GM23248 (cell line): ENCODE data around the gene ZNF432. TPM values are rescaled to one million over a fixed set of nuclear protein-coding genes. Genes with fewer than 3 reads are reported as not detected.

Source experiments
- DNase-seq: peaks from one replicate; pipeline ENCODE4 v3.0.0-alpha.2; 2015
- H2AFZ ChIP-seq: fragments of 200-600 bp; sonication (generic); 2 replicates; pipeline ENCODE4 v1.6.1; 2016; ENCODE audit warnings: antibody characterized with exemption
- H3F3A ChIP-seq: fragments of 200-600 bp; sonication (generic); 2 replicates; pipeline ENCODE4 v1.6.1; 2016; ENCODE audit warnings: mild to moderate bottlenecking, antibody characterized with exemption, mixed run types; ENCODE audit not compliant: insufficient read depth
- H3K27ac ChIP-seq: fragments of 200-600 bp; sonication (generic); 2 replicates; pipeline ENCODE4 v1.5.1; 2016; ENCODE audit warnings: mild to moderate bottlenecking
- H3K27me3 ChIP-seq: fragments of 200-600 bp; sonication (generic); replicated peaks from 2 replicates; pipeline ENCODE4 v1.6.1; 2016; ENCODE audit warnings: mild to moderate bottlenecking; ENCODE audit not compliant: insufficient read depth
- H3K36me3 ChIP-seq: fragments of 200-600 bp; sonication (generic); 2 replicates; pipeline ENCODE4 v1.6.1; 2016; ENCODE audit warnings: low read depth, mild to moderate bottlenecking
- H3K4me1 ChIP-seq: fragments of 200-600 bp; sonication (generic); 2 replicates; pipeline ENCODE4 v1.6.1; 2016; ENCODE audit warnings: mild to moderate bottlenecking; ENCODE audit not compliant: insufficient read depth
- H3K4me2 ChIP-seq: fragments of 200-600 bp; sonication (generic); one replicate; pipeline ENCODE4 v1.6.1; 2016; ENCODE audit warnings: mild to moderate bottlenecking; ENCODE audit not compliant: unreplicated experiment
- H3K4me3 ChIP-seq: fragments of 200-600 bp; sonication (generic); 2 replicates; pipeline ENCODE4 v1.5.1; 2016; ENCODE audit warnings: mild to moderate bottlenecking
- H3K79me2 ChIP-seq: fragments of 200-600 bp; sonication (generic); 2 replicates; pipeline ENCODE4 v1.6.1; 2016; ENCODE audit warnings: mild to moderate bottlenecking; ENCODE audit not compliant: insufficient read depth
- H3K9ac ChIP-seq: fragments of 200-600 bp; sonication (generic); 2 replicates; pipeline ENCODE4 v1.6.1; 2016; ENCODE audit warnings: mild to moderate bottlenecking
- H3K9me2 ChIP-seq: fragments of 200-600 bp; sonication (generic); 2 replicates; pipeline ENCODE4 v1.6.1; 2016; ENCODE audit warnings: mixed run types, mild to moderate bottlenecking, moderate library complexity; ENCODE audit not compliant: insufficient read depth
- H3K9me3 ChIP-seq: fragments of 200-600 bp; sonication (generic); one replicate; pipeline ENCODE4 v1.6.1; 2017; ENCODE audit warnings: low read depth
- H4K20me1 ChIP-seq: fragments of 200-600 bp; sonication (generic); 2 replicates; pipeline ENCODE4 v1.6.0; 2016; ENCODE audit not compliant: insufficient read depth
- EZH2 ChIP-seq: fragments of 200-600 bp; sonication (generic); IDR thresholded peaks from 2 replicates; pipeline ENCODE4 v1.6.1; 2018; ENCODE audit warnings: antibody characterized with exemption, mild to moderate bottlenecking; ENCODE audit not compliant: insufficient read depth, poor library complexity, severe bottlenecking
- EZH2phosphoT487 ChIP-seq: fragments of 200-600 bp; sonication (generic); IDR thresholded peaks from 2 replicates; pipeline ENCODE4 v1.6.1; 2018; ENCODE audit warnings: antibody characterized with exemption, moderate library complexity, mild to moderate bottlenecking, low read depth; ENCODE audit not compliant: insufficient read depth
- WGBS, 2 experiments: methylation state at CpG; one replicate each; pipeline ENCODE4 v1.1.6; 2015 to 2017; ENCODE audit warnings: low lambda C conversion rate in 2 of 2, low coverage in 1 of 2; ENCODE audit errors: missing lambda C conversion rate in 2 of 2; 5-methylcytosine and 5-hydroxymethylcytosine counted together
- in situ Hi-C: fragments of 300-500 bp; cut with MboI; formaldehyde crosslinking; loops from 2 replicates; pipeline ENCODE4 v1.15.0; 2020
- polyA plus RNA-seq: library from polyadenylated mRNA; unstranded; fragments of >200 nt; fragmentation: Nextera tagmentation; extraction: Ambion mirVana; gene quantifications from 2 replicates; pipeline ENCODE4 v1.2.1, GENCODE V29; 2016
- total RNA-seq: library from RNA; depleted of rRNA; stranded (reverse); fragments of >200 nt; shearing (Covaris generic); gene quantifications from 2 replicates; pipeline ENCODE4 v1.2.3, GENCODE V29; 2014

ZNF432 gene
- total and polyA plus RNA-seq, 2 experiments from 2014 or later, result 3.4 to 10.4 TPM

- H3K9me2 ChIP-seq, result no peaks in the 10 kb centered on the region
- H3K9ac ChIP-seq, result peak overlapping the region; percentile 86
- TF ChIP-seq EZH2phosphoT487, result no peak
- TF ChIP-seq EZH2, result no peak
- H3K27ac ChIP-seq, result peak overlapping the region; percentile 69
- no peaks in the 10 kb centered on the region for H3K9me3 ChIP-seq
- peaks cover 52% of the 10 kb centered on the region for H3K79me2 ChIP-seq
- peak overlapping the region; percentile 100 for H2AFZ ChIP-seq
- H3F3A ChIP-seq, result peaks cover 6% of the 10 kb centered on the region; the same call in 1 of the 2 replicates
- H3K27me3 ChIP-seq, result no peaks in the 10 kb centered on the region
- in situ Hi-C loops, result no loop called here
- peaks cover 4% of the 10 kb centered on the region; the same call in 1 of the 2 replicates for H3K4me1 ChIP-seq
- WGBS, 2 experiments, result 4 to 8% methylated on average over 9 of the region's 9 CpGs
- peaks cover 5% of the 10 kb centered on the region; the same call in 1 of the 2 replicates for H3K36me3 ChIP-seq
- no peaks in the 10 kb centered on the region for H4K20me1 ChIP-seq
- peak overlapping the region; percentile 86 for H3K4me3 ChIP-seq
- DNase-seq, result peak; percentile 45
- H3K4me2 ChIP-seq, result peak overlapping the region; percentile 90
These were observed 41.2 kb downstream of the ZNF432 start for GRCh38 chr19:52007451-52007805.

- in situ Hi-C loops, result no loop called here
- no peaks in the 10 kb centered on the region for H3F3A ChIP-seq
- no peaks in the 10 kb centered on the region for H4K20me1 ChIP-seq
- no peak for TF ChIP-seq EZH2
- H3K4me2 ChIP-seq, result no peak overlapping the region
- H3K9me3 ChIP-seq, result peaks cover 19% of the 10 kb centered on the region
- 97 to 100% methylated on average over 2 of the region's 2 CpGs for WGBS, 2 experiments
- no peaks in the 10 kb centered on the region for H3K27me3 ChIP-seq
- DNase-seq, result peak; percentile 3
- H2AFZ ChIP-seq, result no peak overlapping the region
- no peaks in the 10 kb centered on the region for H3K79me2 ChIP-seq
- no peaks in the 10 kb centered on the region for H3K9me2 ChIP-seq
- peaks cover 78% of the 10 kb centered on the region for H3K36me3 ChIP-seq
- no peaks in the 10 kb centered on the region for H3K4me1 ChIP-seq
- H3K27ac ChIP-seq, result no peak overlapping the region
- no peak overlapping the region for H3K4me3 ChIP-seq
- no peak overlapping the region for H3K9ac ChIP-seq
These were observed 54.5 kb downstream of the ZNF432 start for GRCh38 chr19:51994048-51994644.

- H3K27ac ChIP-seq, result no peak overlapping the region
- TF ChIP-seq EZH2, result no peak
- H3K79me2 ChIP-seq, result no peaks in the 10 kb centered on the region
- H3K27me3 ChIP-seq, result no peaks in the 10 kb centered on the region
- H2AFZ ChIP-seq, result no peak overlapping the region
- no peaks in the 10 kb centered on the region for H4K20me1 ChIP-seq
- 96 to 97% methylated on average over 10 of the region's 10 CpGs for WGBS, 2 experiments
- no peaks in the 10 kb centered on the region for H3K9me2 ChIP-seq
- H3K9me3 ChIP-seq, result peaks cover 19% of the 10 kb centered on the region
- no peak overlapping the region for H3K9ac ChIP-seq
- no peaks in the 10 kb centered on the region for H3F3A ChIP-seq
- no peaks in the 10 kb centered on the region for H3K4me1 ChIP-seq
- in situ Hi-C loops, result no loop called here
- H3K4me3 ChIP-seq, result no peak overlapping the region
- no peak for DNase-seq
- H3K4me2 ChIP-seq, result no peak overlapping the region
- peaks cover 71% of the 10 kb centered on the region for H3K36me3 ChIP-seq
These were observed 55.2 kb downstream of the ZNF432 start for GRCh38 chr19:51993422-51993821.

GRCh38 chr19:51986309-51987291, 62.0 kb downstream of the ZNF432 start, which contains the start of gene ZNF350:
ZNF350 (minus strand) TSS chr19:51986840; CDS start chr19:51974360, 12,480 bp downstream.
- 1% methylated on average over 33 of the region's 33 CpGs for WGBS, 2 experiments
- no peaks in the 10 kb centered on the region for H4K20me1 ChIP-seq
- no peak for TF ChIP-seq EZH2phosphoT487
- peak within 1 kb of the TSS; percentile 85 for H3K27ac ChIP-seq
- H2AFZ ChIP-seq, result peak within 1 kb of the TSS; percentile 89
- DNase-seq, result peak; percentile 98
- peak within 1 kb of the TSS; percentile 98 for H3K4me3 ChIP-seq
- H3K36me3 ChIP-seq, result peaks cover 4% of the 10 kb centered on the region; the same call in 1 of the 2 replicates
- in situ Hi-C loops, result no loop called here
- peak within 1 kb of the TSS; percentile 98 for H3K9ac ChIP-seq
- H3F3A ChIP-seq, result no peaks in the 10 kb centered on the region
- H3K4me2 ChIP-seq, result peak within 1 kb of the TSS; percentile 88
- H3K4me1 ChIP-seq, result peaks cover 9% of the 10 kb centered on the region; the same call in 1 of the 2 replicates
- H3K27me3 ChIP-seq, result no peaks in the 10 kb centered on the region
- H3K79me2 ChIP-seq, result peaks cover 50% of the 10 kb centered on the region
- no peaks in the 10 kb centered on the region for H3K9me3 ChIP-seq
- no peaks in the 10 kb centered on the region for H3K9me2 ChIP-seq
